GM18870 (cell line): ENCODE measurements around the gene IGSF6.
"Not testable (repeated sequence)": the region's sequence is repeated elsewhere in the genome, so short reads cannot be mapped to it uniquely, and the experiment has no call there.

Source experiments
- ATAC-seq: cut with Tn5 transposase; IDR thresholded peaks from one replicate; pipeline ENCODE4 v1.9.1; 2021; ENCODE audit warnings: moderate library complexity; ENCODE audit not compliant: unreplicated experiment

IGSF6 gene

GRCh38 chr16:21654466-21654865 is 2.1 kb upstream of the IGSF6 start:
- no peak for ATAC-seq

DNA sequence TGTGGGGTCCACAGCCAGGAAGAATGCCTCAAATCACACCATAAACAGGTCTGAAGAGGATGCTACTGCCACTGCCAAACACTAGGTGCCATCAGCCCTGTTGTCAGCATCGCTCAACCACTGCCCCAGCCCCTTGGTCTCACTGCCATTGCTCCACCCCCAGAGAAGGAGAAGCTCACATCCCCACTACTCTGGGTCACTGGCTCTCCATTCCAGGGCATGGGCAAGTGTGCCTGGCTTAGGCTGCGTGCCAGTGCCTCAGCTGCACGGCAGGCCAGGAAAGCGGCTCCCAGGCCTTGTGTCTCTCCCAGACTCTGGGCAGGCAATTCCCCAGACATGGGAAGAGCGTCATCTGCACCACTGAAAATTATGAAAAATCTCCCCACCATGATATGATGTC is 1.2 kb upstream of the IGSF6 start:
- no peak for ATAC-seq

GRCh38 chr16:21651515-21651914 is 893 bp downstream of the IGSF6 start:
- ATAC-seq, result no peak

DNA sequence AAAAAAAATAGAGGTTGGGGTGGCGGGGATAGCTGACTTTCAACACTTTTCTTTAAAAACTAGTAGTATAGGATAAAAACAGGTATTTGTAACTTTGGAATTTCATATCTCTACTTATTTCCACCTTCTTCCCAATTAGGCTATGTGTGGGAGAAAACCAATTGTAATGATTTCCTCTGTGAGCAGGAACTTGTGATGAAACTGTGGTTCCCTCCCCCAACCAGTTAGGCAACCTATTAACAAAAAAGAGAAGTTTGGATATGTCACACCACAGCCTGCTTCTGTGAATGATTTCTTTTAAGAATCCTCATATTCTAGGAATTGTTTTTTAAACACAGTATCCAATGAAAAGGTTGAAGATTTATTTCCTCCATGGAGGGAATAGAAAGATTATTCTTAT is 1.9 kb downstream of the IGSF6 start:
- no peak for ATAC-seq

- ATAC-seq, result not testable (repeated sequence)
Measured at GRCh38 chr16:21649826-21650406, 2.5 kb downstream of the IGSF6 start.

- ATAC-seq, result peak; percentile 4
Measured at GRCh38 chr16:21647562-21648164, 4.7 kb downstream of the IGSF6 start.

DNA sequence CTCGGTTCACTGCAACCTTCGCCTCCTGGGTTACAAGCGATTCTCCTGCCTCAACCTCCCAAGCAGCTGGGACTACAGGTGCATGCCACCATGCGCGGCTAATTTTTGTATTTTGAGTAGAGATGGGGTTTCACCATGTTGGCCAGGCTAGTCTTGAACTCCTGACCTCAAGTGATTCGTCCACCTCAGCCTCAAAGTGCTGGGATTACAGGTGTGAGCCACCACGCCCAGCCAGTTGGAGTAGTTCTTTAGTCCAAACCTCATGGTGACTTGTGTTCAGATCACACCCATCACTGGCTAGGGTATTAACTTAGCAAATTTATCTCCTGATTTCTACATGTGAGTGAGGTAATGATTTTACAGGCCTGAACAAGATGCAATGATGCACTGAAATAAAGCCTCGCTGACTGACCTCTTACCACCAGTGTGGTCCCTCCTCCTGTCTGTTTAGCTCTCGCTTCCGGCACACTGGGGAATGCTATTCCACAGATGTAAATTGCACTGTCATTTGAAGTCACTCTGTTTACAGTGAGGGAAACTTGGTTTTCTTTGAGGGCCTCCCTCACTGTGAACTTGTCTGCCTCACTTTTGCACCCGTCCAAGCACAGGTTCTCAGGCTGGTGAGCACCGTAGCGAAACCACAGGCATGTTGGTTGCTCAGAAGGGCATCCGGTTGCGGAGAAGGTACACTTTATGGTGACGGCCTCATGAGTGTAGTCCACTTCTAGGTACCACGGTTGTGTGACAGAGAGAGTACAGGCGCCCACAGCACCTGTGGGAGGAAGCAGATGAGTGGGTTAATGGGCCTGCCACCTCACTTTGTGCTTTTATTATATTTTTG is 5.5 kb downstream of the IGSF6 start:
- ATAC-seq, result peak; percentile 85

GRCh38 chr16:21646091-21646490 is 6.3 kb downstream of the IGSF6 start:
- ATAC-seq, result no peak

GRCh38 chr16:21645261-21645721 is 7.1 kb downstream of the IGSF6 start:
- ATAC-seq, result peak; percentile 43

- no peak for ATAC-seq
Measured at GRCh38 chr16:21644674-21645073, 7.7 kb downstream of the IGSF6 start.

- no peak for ATAC-seq
Measured at GRCh38 chr16:21643785-21644184, 8.6 kb downstream of the IGSF6 start.

DNA sequence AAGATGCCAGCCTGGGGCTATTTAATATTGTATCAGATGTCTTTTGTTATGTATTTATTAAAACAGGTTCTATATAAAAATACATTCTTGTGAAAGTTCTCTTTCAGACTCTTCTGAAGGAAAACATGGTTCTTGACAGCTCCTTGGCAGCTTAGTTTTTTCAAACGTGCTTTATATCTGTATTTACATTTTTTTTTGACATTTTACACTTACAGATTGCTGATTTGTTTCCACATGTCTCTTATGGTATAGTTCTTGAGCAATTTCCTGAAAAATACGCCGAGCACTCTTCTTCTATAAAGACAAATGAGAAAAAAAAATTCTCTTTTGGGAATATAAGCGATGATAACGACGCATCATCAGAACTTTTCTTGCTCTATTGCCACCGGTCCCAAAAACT is 9.5 kb downstream of the IGSF6 start:
- ATAC-seq, result no peak

- ATAC-seq, result no peak
Measured at GRCh38 chr16:21641916-21642315, 10.5 kb downstream of the IGSF6 start.

GRCh38 chr16:21639493-21639892 is 12.9 kb downstream of the IGSF6 start:
- no peak for ATAC-seq

DNA sequence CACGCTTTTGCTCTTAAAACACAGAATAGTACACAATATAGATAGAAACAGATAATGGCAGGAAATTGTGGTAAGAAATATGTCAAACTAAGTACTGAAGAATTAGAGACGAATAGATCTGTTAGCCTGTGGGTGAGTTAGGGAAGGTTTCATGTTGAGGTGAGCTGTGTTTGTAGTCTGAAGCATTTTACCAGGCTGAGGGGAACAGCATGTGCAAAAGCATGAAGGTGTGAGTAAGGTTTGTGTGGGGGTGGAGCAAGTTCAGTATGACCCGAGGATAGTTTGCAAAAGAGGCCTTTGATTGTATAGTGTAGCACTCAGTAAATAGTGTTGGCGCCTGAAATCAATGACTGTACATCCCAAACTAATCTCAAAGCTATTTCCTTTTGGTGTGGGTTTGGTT is 13.8 kb downstream of the IGSF6 start:
- no peak for ATAC-seq

- ATAC-seq, result no peak
Measured at GRCh38 chr16:21637032-21637968, 15.1 kb downstream of the IGSF6 start.

GRCh38 chr16:21635694-21636093 is 16.7 kb downstream of the IGSF6 start:
- ATAC-seq, result not testable (repeated sequence)

DNA sequence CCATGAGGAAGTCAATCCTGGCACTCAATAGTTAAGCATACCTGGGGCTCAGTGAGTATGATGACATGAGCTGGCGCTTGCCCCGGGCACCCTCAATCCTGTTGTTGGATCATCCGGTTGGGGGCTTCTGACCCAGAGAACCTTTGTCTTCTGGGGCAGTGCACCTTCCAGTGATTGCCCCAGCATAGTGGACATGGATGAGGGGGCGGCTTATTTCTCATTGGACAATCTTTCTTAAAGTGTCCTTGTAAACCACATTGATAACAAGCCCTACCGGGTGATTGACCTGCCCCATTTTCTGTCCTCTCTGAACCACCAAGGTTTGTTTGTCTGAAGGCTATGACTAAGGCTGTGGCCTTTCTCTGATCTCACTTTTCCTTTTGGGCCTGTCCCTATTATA is 18.2 kb downstream of the IGSF6 start:
- no peak for ATAC-seq

- ATAC-seq, result not testable (repeated sequence)
Measured at GRCh38 chr16:21631951-21632575, 20.3 kb downstream of the IGSF6 start.

- ATAC-seq, result not testable (repeated sequence)
Measured at GRCh38 chr16:21631376-21631775, 21.0 kb downstream of the IGSF6 start.
